ENCODE results near the gene PDSS2. TPM values are rescaled to one million over a fixed set of nuclear protein-coding genes. Genes with fewer than 3 reads are reported as not detected.

The PDSS2 gene
- total and polyA plus RNA-seq, 3 donors from 2014 or later: 15.1 to 19.4 (median 17.0) TPM

- Histone ChIP-seq H3K4me3 (no peak overlapping the region), H3K36me3 (ENCODE audit: low read depth, missing control alignments) (no peaks in the 10 kb centered on the region), H3K9me3 (no peaks in the 10 kb centered on the region), H3K27me3 (no peaks in the 10 kb centered on the region), H3K27ac (no peak overlapping the region), H3K4me1 (no peaks in the 10 kb centered on the region)
- intact Hi-C loops (cut with DNase I; ENCODE audit: low total_unique reads): no loop called here
- 81 to 83% methylated on average over 2 of the region's 2 CpGs for WGBS, 2 donors
- DNase-seq: no peak
- no peak for TF ChIP-seq CTCF (IDR thresholded peaks at IDR 0.05)
- TF ChIP-seq POLR2A (IDR thresholded peaks at IDR 0.05): no peak
Measured at GRCh38 chr6:107419733-107420132, 39.6 kb downstream of the PDSS2 start.

GRCh38 chr6:107418118-107418517 lies 41.2 kb downstream of the PDSS2 start:
- no peak overlapping the region for H3K4me3 ChIP-seq
- H3K4me1 ChIP-seq: no peaks in the 10 kb centered on the region
- intact Hi-C loops (cut with DNase I; ENCODE audit: low total_unique reads): no loop called here
- 100% methylated on average over 1 of the region's 1 CpG for WGBS, 2 donors
- H3K36me3 ChIP-seq (ENCODE audit: low read depth, missing control alignments): no peaks in the 10 kb centered on the region
- H3K27ac ChIP-seq: no peak overlapping the region
- H3K9me3 ChIP-seq: no peaks in the 10 kb centered on the region
- no peaks in the 10 kb centered on the region for H3K27me3 ChIP-seq
- DNase-seq: no peak
- TF ChIP-seq POLR2A (IDR thresholded peaks at IDR 0.05): no peak
- no peak for TF ChIP-seq CTCF (IDR thresholded peaks at IDR 0.05)

GRCh38 chr6:107416145-107416544 lies 43.2 kb downstream of the PDSS2 start:
- 83 to 88% methylated on average over 4 of the region's 4 CpGs for WGBS, 2 donors
- no peaks in the 10 kb centered on the region for H3K4me1 ChIP-seq
- no peak for DNase-seq
- no peak overlapping the region for H3K4me3 ChIP-seq
- H3K36me3 ChIP-seq (ENCODE audit: low read depth, missing control alignments): no peaks in the 10 kb centered on the region
- TF ChIP-seq CTCF (IDR thresholded peaks at IDR 0.05) (no peak), POLR2A (IDR thresholded peaks at IDR 0.05) (no peak)
- no peak overlapping the region for H3K27ac ChIP-seq
- no peaks in the 10 kb centered on the region for H3K27me3 ChIP-seq
- H3K9me3 ChIP-seq: no peaks in the 10 kb centered on the region
- intact Hi-C loops (cut with DNase I; ENCODE audit: low total_unique reads): no loop called here

- no peak for DNase-seq
- H3K27me3 ChIP-seq: no peaks in the 10 kb centered on the region
- no peaks in the 10 kb centered on the region for H3K9me3 ChIP-seq
- intact Hi-C loops (cut with DNase I; ENCODE audit: low total_unique reads): no loop called here
- no peak overlapping the region for H3K27ac ChIP-seq
- H3K36me3 ChIP-seq (ENCODE audit: low read depth, missing control alignments): no peaks in the 10 kb centered on the region
- H3K4me1 ChIP-seq: no peaks in the 10 kb centered on the region
- H3K4me3 ChIP-seq: no peak overlapping the region
- TF ChIP-seq CTCF (IDR thresholded peaks at IDR 0.05) (no peak), POLR2A (IDR thresholded peaks at IDR 0.05) (no peak)
Measured at GRCh38 chr6:107413966-107414645, 45.3 kb downstream of the PDSS2 start.

GRCh38 chr6:107411161-107411560 lies 48.2 kb downstream of the PDSS2 start:
- Histone ChIP-seq H3K4me1 (no peaks in the 10 kb centered on the region), H3K27me3 (no peaks in the 10 kb centered on the region), H3K4me3 (no peak overlapping the region), H3K36me3 (ENCODE audit: low read depth, missing control alignments) (no peaks in the 10 kb centered on the region), H3K9me3 (no peaks in the 10 kb centered on the region), H3K27ac (no peak overlapping the region)
- no peak for DNase-seq
- WGBS, 2 donors: 93 to 100% methylated on average over 3 of the region's 3 CpGs
- intact Hi-C loops (cut with DNase I; ENCODE audit: low total_unique reads): no loop called here
- TF ChIP-seq POLR2A (IDR thresholded peaks at IDR 0.05): no peak
- TF ChIP-seq CTCF (IDR thresholded peaks at IDR 0.05): no peak

Data from testis (tissue), 3 donors.